ENCODE results near the gene TMEM72.

TMEM72 gene

GRCh38 chr10:44961230-44961571 is 50.1 kb downstream of the TMEM72 start:
- DNase-seq = peak in 1 of 2 donors; percentile 53
- intact Hi-C loops (cut with DNase I; ENCODE audit: low total_unique reads) = no loop called here
- no peaks in the 10 kb centered on the region for H3K27me3 ChIP-seq
- TF ChIP-seq CTCF (IDR thresholded peaks at IDR 0.05) = no peak
- peaks cover 0 to 79% (median 60%) of the 10 kb centered on the region in 4 donors for H3K4me1 ChIP-seq
- peak overlapping the region; percentile 66 to 80 for H3K4me3 ChIP-seq
- no peaks in the 10 kb centered on the region for H3K9me3 ChIP-seq
- peaks cover 0 to 7% (median 0%) of the 10 kb centered on the region in 3 donors for H3K36me3 ChIP-seq
- H3K27ac ChIP-seq = peak overlapping the region; percentile 80 to 82

GRCh38 chr10:44961931-44962750 is 51.0 kb downstream of the TMEM72 start:
- Histone ChIP-seq H3K9me3 (no peaks in the 10 kb centered on the region), H3K36me3 (peaks cover 0 to under 1% (median 0%) of the 10 kb centered on the region in 3 donors), H3K4me3 (peak overlapping the region in 1 of 2 donors; percentile 80), H3K27ac (peak overlapping the region in 1 of 2 donors; percentile 83), H3K27me3 (no peaks in the 10 kb centered on the region), H3K4me1 (peaks cover 0 to 88% (median 68%) of the 10 kb centered on the region in 4 donors)
- no peak for TF ChIP-seq CTCF (IDR thresholded peaks at IDR 0.05)
- intact Hi-C loops (cut with DNase I; ENCODE audit: low total_unique reads) = no loop called here
- DNase-seq = peak in 1 of 2 donors; percentile 48

DNA sequence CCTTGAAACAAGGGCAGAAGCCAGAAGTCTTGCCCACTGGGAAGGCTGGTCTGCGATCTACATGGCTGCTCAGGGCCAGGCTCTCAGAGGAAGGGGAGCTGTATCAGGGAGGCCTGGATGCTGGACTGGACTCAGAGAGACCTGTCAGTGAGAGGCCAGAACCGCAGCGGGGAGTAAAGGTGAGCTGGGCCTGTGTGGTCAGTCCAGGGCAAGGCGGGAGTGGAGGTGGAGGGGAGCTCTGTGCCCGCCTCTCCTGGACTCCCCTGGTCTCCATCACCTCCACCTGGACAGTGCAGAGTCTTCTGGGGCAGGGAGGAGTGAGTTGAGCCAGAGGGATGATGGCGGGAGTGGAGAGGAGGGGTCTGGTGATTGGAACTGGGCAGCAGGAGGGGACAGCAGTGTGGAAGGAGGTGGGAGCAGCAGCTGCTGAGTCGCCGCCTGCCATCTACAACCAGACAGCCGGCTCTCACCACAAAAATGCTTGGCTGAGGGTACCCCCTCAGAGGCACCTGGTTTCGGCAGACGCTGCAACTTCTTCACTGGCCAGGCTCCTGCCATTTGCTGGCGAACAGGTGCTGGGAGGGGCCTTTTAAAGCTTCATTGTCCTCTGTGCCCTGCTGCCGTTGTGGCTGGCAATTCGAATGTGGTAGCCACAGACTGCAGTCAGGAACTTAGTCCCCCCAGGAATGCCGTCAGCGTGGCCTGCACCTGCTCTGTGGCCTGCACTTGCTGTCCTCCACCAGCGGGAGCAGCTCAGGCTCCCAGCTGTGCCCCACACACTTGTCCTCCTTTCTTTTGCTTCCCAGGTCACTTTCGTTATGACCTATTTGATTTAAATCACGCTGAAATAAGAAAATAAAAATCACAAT is 52.0 kb downstream of the TMEM72 start:
- peak in 1 of 2 donors; percentile 64 for DNase-seq
- no peaks in the 10 kb centered on the region for H3K36me3 ChIP-seq
- peak in 1 of 2 experiments; percentile 19 for TF ChIP-seq CTCF (IDR thresholded peaks at IDR 0.05)
- H3K4me3 ChIP-seq = no peak overlapping the region
- H3K27me3 ChIP-seq = no peaks in the 10 kb centered on the region
- H3K9me3 ChIP-seq = no peaks in the 10 kb centered on the region
- intact Hi-C loops (cut with DNase I; ENCODE audit: low total_unique reads) = no loop called here
- peaks cover 0 to 92% (median 73%) of the 10 kb centered on the region in 4 donors for H3K4me1 ChIP-seq
- H3K27ac ChIP-seq = peak overlapping the region; percentile 71 to 83

GRCh38 chr10:44963772-44964633 is 52.9 kb downstream of the TMEM72 start:
- Histone ChIP-seq H3K9me3 (no peaks in the 10 kb centered on the region), H3K4me1 (peaks cover 0 to 92% (median 74%) of the 10 kb centered on the region in 4 donors)

More at GRCh38 chr10:44963772-44964633, 52.9 kb downstream of the TMEM72 start:
- H3K4me3 ChIP-seq = peak overlapping the region in 1 of 2 donors; percentile 4
- peaks cover 0 to under 1% (median 0%) of the 10 kb centered on the region in 3 donors for H3K36me3 ChIP-seq
- peak; percentile 87 to 94 for DNase-seq
- H3K27me3 ChIP-seq = no peaks in the 10 kb centered on the region
- H3K27ac ChIP-seq = peak overlapping the region; percentile 71 to 83
- intact Hi-C loops (cut with DNase I; ENCODE audit: low total_unique reads) = no loop called here
- TF ChIP-seq CTCF (IDR thresholded peaks at IDR 0.05) = no peak

Measured in tibial artery (tissue), 4 donors.